Activated naive CD4-positive, alpha-beta T cell treated with anti-CD3 and anti-CD28 coated beads, Interleukin-2, amount 50 U/mL, for 72 hours (primary cell): ENCODE measurements around the gene RTN4RL2. TPM values are rescaled to one million over a fixed set of nuclear protein-coding genes. Genes with fewer than 3 reads are reported as not detected.
A peak's percentile ranks its signal among the peaks of the same experiment; 100 is the strongest.

Source experiments
- ATAC-seq, 2 donors: fragments of 150-1000 bp; cut with Tn5 transposase; 2 replicates each; pipeline ENCODE4 v1.10.0; 2021; ENCODE audit warnings: mild to moderate bottlenecking in 2 of 2, moderate library complexity in 2 of 2
- DNase-seq, 2 donors: peaks; one replicate each; pipeline ENCODE4 v3.0.0; 2021 to 2022; ENCODE audit warnings: low spot score in 2 of 2
- H3K27ac Mint-ChIP-seq, 2 donors: one replicate each; pipeline ENCODE4 v1.8.0; 2022; ENCODE audit warnings: mild to moderate bottlenecking in 2 of 2, mixed read lengths in 2 of 2
- H3K36me3 Mint-ChIP-seq, 2 donors: one replicate each; pipeline ENCODE4 v1.8.0; 2022; ENCODE audit warnings: mixed read lengths in 2 of 2
- H3K9me3 Mint-ChIP-seq, 2 donors: one replicate each; pipeline ENCODE4 v1.8.0; 2022; ENCODE audit warnings: mixed read lengths in 2 of 2
- total RNA-seq, 2 donors: library from RNA; stranded (reverse); gene quantifications; one replicate each; pipeline ENCODE4 v1.2.3, GENCODE V29; 2022

RTN4RL2 gene
- total RNA-seq, 2 donors from 2014 or later: 1.4 TPM; not detected in 1

DNA sequence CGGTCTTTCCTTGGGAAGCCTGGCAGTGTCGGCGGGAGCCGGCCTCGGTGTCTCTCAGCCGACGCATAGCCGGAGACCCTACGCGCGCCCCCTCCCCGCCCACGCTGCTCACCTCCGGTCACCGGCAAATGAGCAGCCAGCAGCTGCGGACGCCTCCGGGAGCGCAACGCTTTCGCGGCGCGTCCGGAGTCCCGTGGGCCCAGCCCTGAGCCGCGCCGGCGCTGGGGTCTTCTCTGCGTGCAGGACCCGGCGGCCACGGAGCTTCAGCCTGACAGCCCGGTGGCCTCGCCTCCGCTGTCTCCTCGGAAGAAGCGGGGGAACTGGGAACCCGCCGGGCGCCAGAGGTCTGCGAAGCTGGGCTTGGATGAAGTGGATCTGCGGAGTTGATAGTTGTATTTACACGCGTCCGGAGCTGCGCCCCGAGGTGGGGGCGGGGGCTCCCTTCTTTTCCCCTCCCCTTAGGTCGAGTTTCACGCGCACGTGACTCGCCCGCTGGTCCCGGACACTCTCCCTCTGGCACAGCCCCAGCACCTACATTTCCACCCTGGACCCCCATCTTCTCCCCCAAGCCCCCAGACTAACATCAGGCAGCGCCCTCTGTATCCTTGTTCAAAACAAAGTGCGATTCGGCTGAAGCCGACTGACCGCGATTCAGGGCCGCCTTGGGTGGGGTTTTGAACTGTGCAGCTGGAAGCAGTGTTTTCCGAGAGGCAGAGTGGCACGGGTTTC lies 55.2 kb downstream of the RTN4RL2 start, which contains the start of gene SLC43A1:
Gene SLC43A1 (minus strand): TSS at position 371 of the 729 bp plus-strand sequence. CDS start 1,591 bp downstream, outside the sequence.
- peak; percentile 36 to 61 for DNase-seq
- ATAC-seq: peak; percentile 59 to 64
- peak within 1 kb of the TSS; percentile 84 to 94 for H3K27ac Mint-ChIP-seq
- H3K36me3 Mint-ChIP-seq: peaks cover 10% of the 10 kb centered on the region in 2 donors
- no peaks in the 10 kb centered on the region for H3K9me3 Mint-ChIP-seq

DNA sequence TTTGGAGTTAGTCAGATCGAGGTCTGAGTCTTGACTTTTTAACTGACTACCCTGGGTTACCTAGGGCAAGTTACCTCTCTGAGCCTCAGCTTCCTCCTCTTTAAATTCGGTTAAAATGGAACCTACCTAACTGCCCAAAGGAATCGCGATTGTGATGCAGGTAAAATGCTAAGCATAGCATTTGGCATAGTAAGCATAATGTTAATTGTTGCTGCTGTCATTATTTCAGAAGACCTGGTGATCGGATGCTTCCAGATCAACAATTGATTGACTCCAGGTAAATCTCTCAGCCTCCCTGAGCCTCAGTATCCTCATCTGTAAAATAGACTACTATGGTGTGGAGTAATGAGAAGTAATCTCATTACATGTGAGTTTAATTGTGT lies 55.7 kb downstream of the RTN4RL2 start:
- peaks cover 10% of the 10 kb centered on the region in 2 donors for H3K36me3 Mint-ChIP-seq
- no peak for ATAC-seq

DNA sequence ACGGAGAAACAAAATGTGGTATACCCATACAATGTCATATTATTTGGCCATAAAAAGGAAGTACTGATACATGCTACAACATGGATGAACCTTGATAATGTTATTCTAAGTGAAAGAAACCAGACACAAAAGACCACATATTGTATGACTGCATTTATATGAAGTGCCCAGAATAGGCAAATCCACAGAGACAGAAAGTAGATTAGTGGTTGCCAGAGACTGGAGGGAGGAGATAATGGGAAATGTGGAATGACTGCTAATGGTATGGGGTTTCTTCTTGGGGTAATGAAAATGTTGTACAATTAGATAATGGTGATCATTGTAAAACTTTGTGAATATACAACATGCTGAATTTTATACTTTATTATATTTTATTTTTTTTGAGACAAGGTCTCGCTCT lies 60.8 kb downstream of the RTN4RL2 start:
- ATAC-seq: no peak
- H3K9me3 Mint-ChIP-seq: no peaks in the 10 kb centered on the region
- no peak for DNase-seq
- H3K27ac Mint-ChIP-seq: no peak overlapping the region
- peaks cover 0 to 7% of the 10 kb centered on the region in 2 donors for H3K36me3 Mint-ChIP-seq

More for the DNA sequence above, 55.7 kb downstream of the RTN4RL2 start:
- peak overlapping the region; percentile 82 to 84 for H3K27ac Mint-ChIP-seq
- DNase-seq: no peak
- no peaks in the 10 kb centered on the region for H3K9me3 Mint-ChIP-seq

DNA sequence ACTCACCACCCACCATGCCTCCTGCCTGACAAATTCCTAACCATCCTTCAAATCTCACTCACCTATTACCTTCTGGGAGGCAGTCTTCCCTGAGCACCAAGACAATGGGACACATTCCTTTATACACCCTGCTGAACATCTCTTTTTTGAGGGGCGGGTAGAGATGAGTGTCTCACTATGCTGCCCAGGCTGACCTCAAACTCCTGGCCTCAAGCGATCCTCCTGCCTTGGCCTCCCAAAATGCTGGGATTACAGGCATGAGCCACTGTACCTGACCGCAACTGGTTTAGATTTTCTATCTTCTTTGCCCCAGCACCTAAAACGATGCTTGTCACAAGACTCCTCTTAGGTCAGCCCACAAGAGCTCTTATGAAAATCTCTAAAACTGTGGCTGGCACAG lies 63.1 kb downstream of the RTN4RL2 start:
- DNase-seq (no peak), ATAC-seq (no peak)
- Mint-ChIP-seq H3K36me3 (peaks cover 4 to 7% of the 10 kb centered on the region in 2 donors), H3K9me3 (no peaks in the 10 kb centered on the region), H3K27ac (no peak overlapping the region)

Other genes with a start within 250 kb of the RTN4RL2 start
- not detected for gene APLNR, start 223.3 kb upstream of the RTN4RL2 start, total RNA-seq
- gene TNKS1BP1, start 135.6 kb upstream of the RTN4RL2 start, total RNA-seq: 10 to 100 TPM in 1 of 2 donors, 1 to 10 TPM in 1; 5.6 to 17.7 TPM
- 100 to 1,000 TPM in 1 of 2 donors, 10 to 100 TPM in 1; 59.9 to 250 TPM for gene SSRP1, start 124.6 kb upstream of the RTN4RL2 start, total RNA-seq
- not detected for gene P2RX3, start 122.2 kb upstream of the RTN4RL2 start, total RNA-seq
- not detected for gene PRG3, start 79.4 kb upstream of the RTN4RL2 start, total RNA-seq
- gene PRG2, start 69.9 kb upstream of the RTN4RL2 start, total RNA-seq: 1 to 10 TPM in 1 of 2 donors, under 1 TPM in 1; 0.97 to 2.4 TPM
- gene SLC43A3, start 33.4 kb upstream of the RTN4RL2 start, total RNA-seq: 100 to 1,000 TPM in 1 of 2 donors, 10 to 100 TPM in 1; 68.9 to 247 TPM
- gene SLC43A1, start 55.2 kb downstream of the RTN4RL2 start, total RNA-seq: 10 to 100 TPM; 11.4 to 26.0 TPM
- gene TIMM10, start 70.2 kb downstream of the RTN4RL2 start, total RNA-seq: 10 to 100 TPM; 86.8 to 90.1 TPM
- gene SMTNL1, start 77.1 kb downstream of the RTN4RL2 start, total RNA-seq: not detected
- gene UBE2L6, start 107.1 kb downstream of the RTN4RL2 start, total RNA-seq: 100 to 1,000 TPM; 122 to 188 TPM
- 1 to 10 TPM in 1 of 2 donors, not detected in 1; 1.6 TPM for gene SERPING1, start 137.2 kb downstream of the RTN4RL2 start, total RNA-seq
- gene YPEL4, start 189.4 kb downstream of the RTN4RL2 start, total RNA-seq: 1 to 10 TPM in 1 of 2 donors, not detected in 1; 1.4 TPM
- gene CLP1, start 197.2 kb downstream of the RTN4RL2 start, total RNA-seq: 10 to 100 TPM; 15.5 to 23.5 TPM
- gene ZDHHC5, start 207.6 kb downstream of the RTN4RL2 start, total RNA-seq: 10 to 100 TPM; 49.5 to 59.6 TPM